AG09309 (cell line): ENCODE measurements around the gene MEGF6.

Experiments used
- DNase-seq: peaks from one replicate; pipeline ENCODE4 v3.0.0-alpha.2; 2010; ENCODE audit warnings: low read depth
- H3K4me3 ChIP-seq: 2 replicates; pipeline ENCODE4 v1.5.1; 2011; ENCODE audit warnings: mild to moderate bottlenecking, low read depth, low read length, moderate library complexity; ENCODE audit not compliant: control insufficient read depth
- CTCF ChIP-seq: IDR thresholded peaks from 2 replicates; pipeline ENCODE4 v1.5.1; 2011; ENCODE audit warnings: mild to moderate bottlenecking, low read depth, low read length, inconsistent platforms; ENCODE audit not compliant: insufficient read depth, control insufficient read depth; ENCODE audit errors: missing control alignments

Gene MEGF6

GRCh38 chr1:3485016-3485415 lies 126.3 kb downstream of the MEGF6 start:
- no peak for TF ChIP-seq CTCF
- H3K4me3 ChIP-seq = no peak overlapping the region
- DNase-seq = no peak

DNA sequence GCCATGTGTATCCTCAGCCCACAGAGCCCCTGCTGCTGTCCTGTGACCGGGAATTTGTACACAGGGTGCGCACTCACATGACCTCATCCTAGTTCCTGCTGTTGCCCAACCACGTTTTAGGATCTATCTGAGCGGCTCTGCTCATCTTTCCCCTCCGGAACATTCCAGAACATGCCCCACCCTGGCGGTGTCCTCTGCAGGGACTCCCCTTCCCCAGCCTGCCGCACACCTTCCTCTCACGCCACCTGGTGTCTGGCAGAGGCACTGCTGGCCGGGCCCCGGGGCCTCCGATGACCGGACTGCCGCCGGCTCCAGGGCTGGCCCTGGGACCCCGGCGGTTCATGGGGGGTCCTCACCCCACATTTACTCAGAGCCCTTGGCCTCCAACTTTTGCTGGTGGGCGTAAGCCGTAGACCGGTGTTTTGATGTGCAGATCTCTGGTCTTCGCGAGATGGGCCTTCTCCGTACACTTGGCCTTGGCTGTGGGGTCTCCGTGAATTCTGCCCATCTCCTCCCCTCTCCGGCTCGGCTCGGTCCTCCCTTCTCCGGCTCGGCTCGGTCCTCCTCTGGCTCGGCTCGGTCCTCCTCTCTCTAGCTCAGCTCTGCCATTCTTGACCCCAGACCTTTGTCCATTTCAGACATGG lies 127.4 kb downstream of the MEGF6 start:
- peak; percentile 80 for TF ChIP-seq CTCF
- DNase-seq = no peak
- H3K4me3 ChIP-seq = no peak overlapping the region

DNA sequence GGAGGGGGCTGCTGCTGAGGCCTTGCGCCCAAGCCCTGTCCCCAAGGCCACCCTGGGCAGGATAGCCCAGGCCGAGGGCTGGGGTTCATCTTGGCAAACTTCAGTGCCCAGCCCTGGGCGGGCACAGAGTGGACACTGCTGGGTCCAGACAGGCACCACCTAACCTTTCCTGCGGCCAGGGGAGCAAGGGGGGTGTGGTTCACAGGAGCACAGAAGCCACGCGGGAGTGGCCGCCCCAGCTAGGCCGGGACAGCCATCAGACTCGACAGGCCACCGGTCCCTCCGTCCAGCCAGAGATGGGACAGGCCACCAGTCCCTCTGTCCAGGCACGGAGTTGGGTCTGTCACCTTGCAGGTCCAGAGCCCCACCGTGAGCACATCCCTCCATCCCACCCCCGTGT lies 127.9 kb downstream of the MEGF6 start:
- no peak for TF ChIP-seq CTCF
- no peak for DNase-seq
- H3K4me3 ChIP-seq = no peak overlapping the region

DNA sequence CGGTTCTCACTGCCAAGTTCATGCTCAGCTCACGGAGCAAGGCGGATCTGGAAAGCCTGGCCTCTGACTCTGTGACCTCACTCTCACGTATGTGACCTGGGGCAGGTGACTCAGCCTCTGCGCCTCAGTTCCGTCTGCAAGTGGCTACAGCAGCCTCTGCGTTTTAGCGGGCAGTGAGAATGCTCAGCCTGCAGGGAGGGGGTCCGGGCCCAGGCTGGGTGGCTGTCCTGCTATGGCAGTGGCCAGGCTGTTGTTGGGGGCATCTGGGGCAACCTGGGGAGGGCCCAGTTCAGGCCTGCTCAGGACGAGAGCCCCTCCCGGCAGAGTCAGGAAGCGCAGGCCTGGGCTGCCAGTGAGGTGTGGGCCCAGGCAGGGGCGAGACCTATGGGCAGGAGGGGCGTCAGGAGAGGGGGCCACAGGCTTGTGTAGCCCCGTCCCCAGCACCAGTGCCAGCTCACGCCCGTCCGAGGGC lies 128.9 kb downstream of the MEGF6 start:
- DNase-seq = peak; percentile 8
- peak; percentile 39 for TF ChIP-seq CTCF
- no peak overlapping the region for H3K4me3 ChIP-seq

GRCh38 chr1:3481836-3482375 lies 129.4 kb downstream of the MEGF6 start:
- DNase-seq = no peak
- TF ChIP-seq CTCF = no peak
- no peak overlapping the region for H3K4me3 ChIP-seq

GRCh38 chr1:3481046-3481445 lies 130.3 kb downstream of the MEGF6 start:
- TF ChIP-seq CTCF = no peak
- no peak for DNase-seq
- H3K4me3 ChIP-seq = no peak overlapping the region
